ENCODE data around the gene RAD1.

GRCh38 chr5:34886392-34887119 is 28.7 kb downstream of the RAD1 start:
- TF ChIP-seq CTCF (optimal IDR thresholded peaks at IDR 0.05 in 1 of 3, IDR thresholded peaks at IDR 0.05 in 1 of 3, conservative IDR thresholded peaks at IDR 0.05 in 1 of 3; ENCODE audit: extremely low read depth in 1 of 3, insufficient read depth in 2 of 3, low read length in 3 of 3), result no peak
- no peak for TF ChIP-seq EZH2 (IDR thresholded peaks at IDR 0.05; ENCODE audit: low read length)

All from keratinocyte (primary cell).